Psoas muscle (tissue), 8 donors: ENCODE results near the gene PRDM2. TPM values are rescaled to one million over a fixed set of nuclear protein-coding genes. Genes with fewer than 3 reads are reported as not detected.
"Not testable (repeated sequence)": the region's sequence is repeated elsewhere in the genome, so short reads cannot be mapped to it uniquely, and the experiment has no call there.

ENCODE experiments used
- ATAC-seq, 4 donors: fragments of 200-7000 bp; cut with Tn5 transposase; one replicate each; pipeline ENCODE4 v1.9.1; 2020; ENCODE audit warnings: moderate library complexity in 3 of 4, mild to moderate bottlenecking in 2 of 4
- DNase-seq, 2 donors: peaks; one replicate each; pipeline ENCODE4 v3.0.0-alpha.2; 2020
- H3K27ac ChIP-seq: fragments of 200-600 bp; one replicate; pipeline ENCODE4 v1.8.0; 2022
- H3K27me3 ChIP-seq, 3 donors: fragments of 200-600 bp in 1 of 3; one replicate each; pipeline versions ENCODE4 v1.6.1 to v1.8.0; 2013 to 2022; ENCODE audit warnings: low read length in 2 of 3, mild to moderate bottlenecking in 2 of 3, moderate library complexity in 1 of 3; ENCODE audit not compliant: insufficient read depth in 3 of 3
- H3K36me3 ChIP-seq, 2 donors: fragments of 200-600 bp in 1 of 2; one replicate each; pipeline versions ENCODE4 v1.6.1 to v1.8.0; 2013 to 2022; ENCODE audit warnings: low read depth in 1 of 2, mild to moderate bottlenecking in 1 of 2, moderate library complexity in 1 of 2; ENCODE audit not compliant: insufficient read depth in 1 of 2
- H3K4me1 ChIP-seq: fragments of 200-600 bp; one replicate; pipeline ENCODE4 v1.8.0; 2022
- H3K4me3 ChIP-seq: fragments of 200-600 bp; one replicate; pipeline ENCODE4 v1.8.0; 2022; ENCODE audit warnings: mild to moderate bottlenecking
- H3K9me3 ChIP-seq: fragments of 200-600 bp; one replicate; pipeline ENCODE4 v1.8.0; 2022
- WGBS, 3 donors: extraction: QIAGEN DNeasy Blood & Tissue Kit; methylation state at CpG; one replicate each; pipeline versions ENCODE4 v1.1.6 to v1.1.7; 2013; 5-methylcytosine and 5-hydroxymethylcytosine counted together
- intact Hi-C, 2 donors: fragments of 100-400 bp; cut with DNase I; formaldehyde crosslinking; loops; one replicate each; pipeline versions ENCODE4 v1.11.0 to v1.14.2; 2022
- polyA plus RNA-seq, 3 donors: library from polyadenylated mRNA; stranded (reverse); fragments of 200-250 nt; gene quantifications; one replicate each; pipeline ENCODE4 v1.2.3, GENCODE V29; 2013
- total RNA-seq, 4 donors: library from RNA; stranded (reverse); fragmentation: NEBNext Ultra II Directional in 2 of 4; extraction: Animal tissue kit (Norgen Biotek cat#: 25700) in 2 of 4; gene quantifications; one replicate each; pipeline versions ENCODE4 v1.2.1 to v1.2.4, GENCODE V29; 2021 to 2023
- TF ChIP-seq, protein P1 (sequence below): fragments of 200-600 bp; IDR thresholded peaks from one replicate; pipeline ENCODE4 v1.8.0; 2022; ENCODE audit warnings: antibody characterized with exemption
- donor health status: healthy with polysubstance abuse.
- donor health status: DM: no; HTN: no; CAD: no; lungs with moderate emphysema.
- donor health status: Bipolar disorder and iron deficiency.
- donor health status: healthy.
- donor health status: DM: yes; HTN: yes; CAD: no.
- donor health status: DM: no; HTN: no; CAD: no.
- donor health status: DM: no; HTN: no; CAD: no.
- donor health status: DM: yes; HTN: yes; CAD: no.

The PRDM2 gene
- total and polyA plus RNA-seq, 7 donors, result 12.1 to 84.3 (median 44.3) TPM

DNA sequence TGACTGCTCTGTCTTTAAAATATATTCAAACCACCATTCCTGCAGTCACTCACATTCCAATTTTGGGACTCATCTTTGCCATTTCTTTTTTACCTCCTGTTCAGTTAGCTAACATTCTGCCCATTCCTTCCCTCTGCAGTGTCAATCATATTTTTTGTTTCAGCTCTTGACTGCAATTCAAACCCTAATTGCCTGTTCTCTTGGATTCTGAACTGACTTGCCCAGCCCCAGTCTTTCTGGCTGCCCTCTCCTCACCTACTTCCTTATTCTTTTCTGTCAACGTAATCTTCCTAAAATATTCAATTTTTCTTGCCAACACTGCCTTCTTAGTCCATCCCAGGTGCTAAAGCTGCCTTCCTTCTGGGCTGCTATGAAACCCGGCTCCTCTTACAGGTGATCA, 6.1 kb downstream of the PRDM2 start:
- DNase-seq (no peak), ATAC-seq (no peak)
- no peaks in the 10 kb centered on the region for H3K36me3 ChIP-seq
- no peak overlapping the region for H3K27ac ChIP-seq
- TF ChIP-seq, protein P1, sequence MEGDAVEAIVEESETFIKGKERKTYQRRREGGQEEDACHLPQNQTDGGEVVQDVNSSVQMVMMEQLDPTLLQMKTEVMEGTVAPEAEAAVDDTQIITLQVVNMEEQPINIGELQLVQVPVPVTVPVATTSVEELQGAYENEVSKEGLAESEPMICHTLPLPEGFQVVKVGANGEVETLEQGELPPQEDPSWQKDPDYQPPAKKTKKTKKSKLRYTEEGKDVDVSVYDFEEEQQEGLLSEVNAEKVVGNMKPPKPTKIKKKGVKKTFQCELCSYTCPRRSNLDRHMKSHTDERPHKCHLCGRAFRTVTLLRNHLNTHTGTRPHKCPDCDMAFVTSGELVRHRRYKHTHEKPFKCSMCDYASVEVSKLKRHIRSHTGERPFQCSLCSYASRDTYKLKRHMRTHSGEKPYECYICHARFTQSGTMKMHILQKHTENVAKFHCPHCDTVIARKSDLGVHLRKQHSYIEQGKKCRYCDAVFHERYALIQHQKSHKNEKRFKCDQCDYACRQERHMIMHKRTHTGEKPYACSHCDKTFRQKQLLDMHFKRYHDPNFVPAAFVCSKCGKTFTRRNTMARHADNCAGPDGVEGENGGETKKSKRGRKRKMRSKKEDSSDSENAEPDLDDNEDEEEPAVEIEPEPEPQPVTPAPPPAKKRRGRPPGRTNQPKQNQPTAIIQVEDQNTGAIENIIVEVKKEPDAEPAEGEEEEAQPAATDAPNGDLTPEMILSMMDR, result no peak
- WGBS, 3 donors, result 83 to 90% (median 88%) methylated on average over 2 of the region's 2 CpGs
- H3K27me3 ChIP-seq, result no peaks in the 10 kb centered on the region
- intact Hi-C loops, result no loop called here
- no peak overlapping the region for H3K4me3 ChIP-seq
- H3K4me1 ChIP-seq, result peaks cover 14% of the 10 kb centered on the region
- H3K9me3 ChIP-seq, result no peaks in the 10 kb centered on the region

DNA sequence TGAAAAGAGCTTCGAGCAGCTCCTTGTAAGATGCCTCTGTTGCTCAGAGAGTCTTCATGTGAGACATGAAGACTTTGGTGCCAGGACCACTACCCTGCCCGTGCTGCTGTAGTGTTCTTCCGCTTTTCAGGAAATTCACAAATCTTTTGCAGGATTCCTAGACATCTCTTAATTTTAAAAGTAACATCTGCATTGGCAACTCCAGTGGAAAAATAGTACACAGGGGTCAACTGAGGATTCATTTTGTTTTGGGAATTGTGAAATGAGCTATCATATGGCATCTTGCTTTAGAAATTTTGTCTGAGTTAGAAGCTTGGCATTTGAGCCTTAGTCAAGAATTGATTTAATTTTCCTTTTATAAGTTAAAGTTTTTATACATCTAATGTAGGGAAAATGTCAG, 7.2 kb downstream of the PRDM2 start:
- intact Hi-C loops, result no loop called here
- peak in 1 of 4 donors; percentile 41 for ATAC-seq
- 65 to 70% (median 66%) methylated on average over 3 of the region's 3 CpGs for WGBS, 3 donors

DNA sequence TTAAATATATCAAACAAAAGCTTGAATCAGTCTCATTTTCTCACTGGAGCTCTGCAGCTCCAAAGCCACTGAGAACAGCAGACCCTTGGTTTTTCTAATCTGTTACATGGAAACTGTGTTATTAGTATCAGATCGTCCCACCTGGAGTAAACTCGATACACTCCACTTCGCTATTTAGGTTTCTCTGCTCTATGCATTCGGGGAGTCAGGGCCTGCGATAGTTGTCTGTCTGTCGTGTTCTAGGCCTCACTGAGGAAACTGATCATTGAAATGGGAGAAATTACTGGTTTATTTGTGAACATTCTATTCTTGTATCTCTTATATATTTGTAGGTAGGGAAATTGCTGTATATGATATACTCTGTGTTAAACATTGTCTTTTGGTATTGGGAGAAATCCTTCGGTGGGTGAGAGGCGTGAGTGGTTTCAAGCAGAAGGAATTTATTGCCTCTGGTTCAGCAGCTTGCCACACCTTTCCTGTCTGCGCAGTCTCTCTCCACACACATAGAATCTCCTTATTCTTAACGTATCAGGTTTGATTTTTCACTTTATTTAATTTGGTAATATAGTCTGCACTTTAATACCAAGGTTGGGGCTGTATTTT, 8.5 kb downstream of the PRDM2 start:
- intact Hi-C loops, result no loop called here

More for the DNA sequence above, 7.2 kb downstream of the PRDM2 start:
- H3K9me3 ChIP-seq, result no peaks in the 10 kb centered on the region
- TF ChIP-seq, protein P1, result no peak
- no peak overlapping the region for H3K4me3 ChIP-seq
- H3K27ac ChIP-seq, result no peak overlapping the region
- H3K27me3 ChIP-seq, result no peaks in the 10 kb centered on the region
- H3K36me3 ChIP-seq, result no peaks in the 10 kb centered on the region
- peaks cover 11% of the 10 kb centered on the region for H3K4me1 ChIP-seq
- DNase-seq, result no peak

DNA sequence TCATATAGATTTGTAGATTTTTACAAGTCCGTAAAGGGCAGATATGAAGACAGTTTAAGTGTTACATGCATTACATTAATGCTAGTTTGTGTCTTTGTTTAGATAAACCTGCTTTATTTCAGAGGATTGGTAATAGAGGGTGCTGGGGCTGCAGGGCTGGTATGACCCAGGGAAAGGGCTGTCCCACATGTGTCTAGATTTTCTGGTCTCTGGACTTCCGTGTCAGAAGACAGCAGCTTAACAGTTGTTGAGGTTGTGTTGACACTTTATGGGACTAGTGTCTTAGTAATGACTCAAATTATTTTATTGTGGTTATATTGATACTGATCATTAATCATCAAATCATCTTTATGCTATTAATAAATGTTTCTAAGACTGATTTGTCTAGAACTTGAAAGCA, 10.1 kb downstream of the PRDM2 start:
- DNase-seq (no peak), ATAC-seq (no peak)
- Histone ChIP-seq H3K27ac (no peak overlapping the region), H3K9me3 (no peaks in the 10 kb centered on the region), H3K27me3 (no peaks in the 10 kb centered on the region), H3K36me3 (no peaks in the 10 kb centered on the region), H3K4me3 (no peak overlapping the region), H3K4me1 (peaks cover 11% of the 10 kb centered on the region)
- intact Hi-C loops, result no loop called here
- WGBS, 3 donors, result 80 to 95% (median 90%) methylated on average over 2 of the region's 2 CpGs
- TF ChIP-seq, protein P1, result no peak

More for the DNA sequence above, 8.5 kb downstream of the PRDM2 start:
- ATAC-seq, result no peak
- H3K27ac ChIP-seq, result no peak overlapping the region
- no peak overlapping the region for H3K4me3 ChIP-seq
- peaks cover 11% of the 10 kb centered on the region for H3K4me1 ChIP-seq
- no peaks in the 10 kb centered on the region for H3K36me3 ChIP-seq
- TF ChIP-seq, protein P1, result no peak
- no peak for DNase-seq
- WGBS, 3 donors, result 90 to 91% (median 91%) methylated on average over 10 of the region's 10 CpGs
- no peaks in the 10 kb centered on the region for H3K9me3 ChIP-seq
- H3K27me3 ChIP-seq, result no peaks in the 10 kb centered on the region

DNA sequence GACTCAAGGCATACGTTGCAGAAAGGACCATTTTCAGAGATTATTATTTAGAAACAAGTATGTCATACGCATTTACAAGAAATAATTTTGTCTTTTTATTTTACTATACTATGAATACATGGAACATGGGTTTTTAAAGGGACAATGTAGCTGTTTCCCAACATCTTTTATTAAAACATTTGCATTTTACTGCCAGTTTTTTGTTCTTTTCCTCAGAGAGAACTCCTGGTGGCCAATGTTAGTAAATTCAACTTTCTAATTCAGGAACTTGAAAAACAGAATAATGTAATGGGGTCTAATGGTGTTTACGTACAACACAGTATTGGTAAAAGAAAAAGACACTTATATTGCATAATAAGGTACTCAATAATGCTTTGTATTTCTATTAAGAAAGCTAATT, 14.9 kb downstream of the PRDM2 start:
- intact Hi-C loops, result no loop called here
- no peak overlapping the region for H3K4me3 ChIP-seq
- H3K9me3 ChIP-seq, result no peaks in the 10 kb centered on the region
- no peaks in the 10 kb centered on the region for H3K36me3 ChIP-seq
- H3K4me1 ChIP-seq, result no peaks in the 10 kb centered on the region
- TF ChIP-seq, protein P1, result no peak
- no peak overlapping the region for H3K27ac ChIP-seq
- H3K27me3 ChIP-seq, result no peaks in the 10 kb centered on the region
- DNase-seq (no peak), ATAC-seq (no peak)
- WGBS, 3 donors, result 87 to 93% (median 90%) methylated on average over 3 of the region's 3 CpGs

DNA sequence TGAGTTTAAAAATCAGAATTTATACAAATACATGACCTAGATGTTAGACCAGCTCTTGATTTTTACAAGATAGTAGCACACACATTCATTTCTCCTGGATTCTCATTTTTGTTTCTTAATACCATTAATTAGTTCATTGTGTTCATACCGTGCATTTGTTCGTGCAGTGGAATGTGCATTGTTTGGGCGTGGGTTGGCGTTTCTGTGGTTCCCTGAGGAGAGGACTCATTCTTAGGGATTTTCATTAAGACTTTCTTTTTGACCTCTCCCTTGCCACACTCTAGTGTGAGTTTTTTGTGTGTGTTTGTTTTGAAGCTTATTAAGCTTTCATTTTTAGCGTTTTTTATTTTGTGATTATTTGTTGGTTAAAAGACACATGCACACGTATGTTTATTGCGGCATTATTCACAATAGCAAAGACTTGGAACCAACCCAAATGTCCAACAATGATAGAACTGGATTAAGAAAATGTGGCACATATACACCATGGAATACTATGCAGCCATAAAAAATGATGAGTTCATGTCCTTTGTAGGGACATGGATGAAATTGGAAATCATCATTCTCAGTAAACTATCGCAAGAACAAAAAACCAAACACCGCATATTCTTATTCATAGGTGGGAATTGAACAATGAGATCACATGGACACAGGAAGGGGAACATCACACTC, 15.8 kb downstream of the PRDM2 start:
- H3K4me3 ChIP-seq, H3K9me3 ChIP-seq, intact Hi-C loops, H3K4me1 ChIP-seq, H3K27ac ChIP-seq, ATAC-seq, H3K27me3 ChIP-seq, H3K36me3 ChIP-seq, DNase-seq: not testable (repeated sequence)
- WGBS, 3 donors, result 92 to 97% (median 95%) methylated on average over 7 to 9 of the region's 9 CpGs
